K562 (cell line): Measurements from ENCODE around the gene ADPRHL1. TPM values are rescaled to one million over a fixed set of nuclear protein-coding genes. Genes with fewer than 3 reads are reported as not detected.
A peak's percentile ranks its signal among the peaks of the same experiment; 100 is the strongest.

Experiments used
- ATAC-seq: fragments of 200-7000 bp; cut with Tn5 transposase; 3 replicates; pipeline ENCODE4 v1.9.1; 2020; ENCODE audit warnings: moderate library complexity
- BruUV-seq: library from RNA; stranded (reverse); fragments of 400-500 nt; replicated peaks from 2 replicates; lab custom pipeline; 2021; lab: Mats Ljungman, UMichigan
- CTCF ChIA-PET: fragments of 300-600 bp; formaldehyde crosslinking; extraction: SDS; loops from one replicate; lab custom pipeline; 2021; ENCODE audit warnings: low intra/inter-chr PET ratio; lab: Yijun Ruan, JAX
- POLR2A ChIA-PET: fragments of 300-600, 350-650 bp; sonication (Branson Sonifier 250); formaldehyde crosslinking; extraction: SDS; loops from one replicate; lab custom pipeline; 2021; ENCODE audit warnings: antibody characterized with exemption, inconsistent platforms; lab: Yijun Ruan, JAX
- DNase-seq, 4 experiments: peaks; one replicate each; pipeline versions ENCODE4 v3.0.0 to v3.0.0-alpha.2; 2011 to 2018; ENCODE audit warnings: low spot score in 3 of 4, mixed read lengths in 3 of 4; ENCODE audit errors: extremely low read depth in 1 of 4
- FAIRE-seq: peaks from 2 replicates; lab custom pipeline; 2011; peaks lifted over from hg19 to GRCh38; lab: Jason Lieb, UNC
- H2AFZ ChIP-seq: 2 replicates; pipeline ENCODE4 v1.6.0; 2011; ENCODE audit warnings: low read depth, low read length, control low read depth, inconsistent platforms
- H3K27ac ChIP-seq: fragments of 200-600 bp; 3 replicates; pipeline ENCODE4 v1.8.0; 2011; ENCODE audit warnings: low read depth, mild to moderate bottlenecking, control low read depth, inconsistent platforms, low read length, moderate library complexity, mixed read lengths; ENCODE audit errors: extremely low read depth
- H3K27me3 ChIP-seq, 2 experiments: fragments of 300-600 bp in 1 of 2; 2 replicates in 1 of 2; 3 replicates in 1 of 2; pipeline versions ENCODE4 v1.6.0 to v1.8.0; 2011; ENCODE audit warnings: inconsistent platforms in 2 of 2, low read length in 2 of 2, mild to moderate bottlenecking in 1 of 2, mixed read lengths in 1 of 2, moderate library complexity in 1 of 2; ENCODE audit not compliant: control insufficient read depth in 2 of 2, insufficient read depth in 2 of 2
- H3K36me3 ChIP-seq: fragments of 300-600 bp; 3 replicates; pipeline ENCODE4 v1.8.0; 2011; ENCODE audit warnings: mild to moderate bottlenecking, low read length, inconsistent platforms; ENCODE audit not compliant: control insufficient read depth, insufficient read depth
- H3K4me1 ChIP-seq, 2 experiments: fragments of 200-600 bp in 1 of 2; replicated peaks in 1 of 2; 2 replicates in 1 of 2; 3 replicates in 1 of 2; pipeline versions ENCODE4 v1.5.1 to v1.8.0; 2011; ENCODE audit warnings: inconsistent platforms in 2 of 2, low read length in 2 of 2, mild to moderate bottlenecking in 1 of 2, mixed read lengths in 1 of 2, moderate library complexity in 1 of 2; ENCODE audit not compliant: control insufficient read depth in 2 of 2, insufficient read depth in 2 of 2
- H3K4me2 ChIP-seq: 2 replicates; pipeline ENCODE4 v1.6.1; 2011; ENCODE audit warnings: low read length, control low read depth, inconsistent platforms, mixed read lengths; ENCODE audit not compliant: insufficient read depth
- H3K4me3 ChIP-seq: fragments of 200-600 bp; sonication (generic), shearing (Covaris generic); 2 replicates; pipeline ENCODE4 v1.5.1; 2016; ENCODE audit warnings: control low read depth, inconsistent platforms
- H3K79me2 ChIP-seq: fragments of 200-600 bp; 3 replicates; pipeline ENCODE4 v1.8.0; 2011; ENCODE audit warnings: low read length, inconsistent platforms; ENCODE audit not compliant: control insufficient read depth, insufficient read depth
- H3K9ac ChIP-seq, 2 experiments: 2 replicates each; pipeline versions ENCODE4 v1.6.0 to v1.6.1; 2011; ENCODE audit warnings: low read depth in 2 of 2, low read length in 2 of 2, control low read depth in 1 of 2, inconsistent platforms in 1 of 2, mild to moderate bottlenecking in 1 of 2, mixed read lengths in 1 of 2; ENCODE audit not compliant: insufficient read depth in 1 of 2
- H3K9me1 ChIP-seq: one replicate; pipeline ENCODE4 v1.6.0; 2011; ENCODE audit warnings: inconsistent platforms, mild to moderate bottlenecking, low read length, moderate library complexity; ENCODE audit not compliant: control insufficient read depth, insufficient read depth
- H3K9me3 ChIP-seq: replicated peaks from 2 replicates; pipeline ENCODE4 v1.5.1; 2011; ENCODE audit warnings: low read depth, low read length, inconsistent platforms; ENCODE audit not compliant: control insufficient read depth, insufficient read depth
- H4K20me1 ChIP-seq: replicated peaks from 2 replicates; pipeline ENCODE4 v1.6.1; 2011; ENCODE audit warnings: low read length, inconsistent platforms, mixed read lengths; ENCODE audit not compliant: control insufficient read depth, insufficient read depth
- IFI16 ChIP-seq: fragments of 250-450 bp; sonication (Bioruptor Pico); IDR thresholded peaks from 2 replicates; pipeline ENCODE4 v2.1.2; 2022; ENCODE audit warnings: mild to moderate bottlenecking, inconsistent platforms
- MEF2D ChIP-seq: conservative IDR thresholded peaks from 2 replicates; pipeline ENCODE4 v1.6.1; 2016; ENCODE audit warnings: low read depth, missing genetic modification characterization, missing compliant biosample characterization
- POLR2G ChIP-seq: fragments of 200-400 bp; formaldehyde crosslinking; IDR thresholded peaks from 2 replicates; pipeline ENCODE4 v1.6.1; 2017; ENCODE audit warnings: low read depth, mild to moderate bottlenecking, antibody characterized with exemption, low read length, moderate library complexity
- RBFOX2 ChIP-seq: fragments of 200-400 bp; formaldehyde crosslinking; IDR thresholded peaks from 2 replicates; pipeline ENCODE4 v1.6.1; 2017; ENCODE audit warnings: low read depth, mild to moderate bottlenecking, low read length, moderate library complexity
- ZBTB7A ChIP-seq: IDR thresholded peaks from 2 replicates; pipeline ENCODE4 v1.6.1; 2011; ENCODE audit warnings: low read depth, mild to moderate bottlenecking, low read length, moderate library complexity, borderline replicate concordance; ENCODE audit not compliant: control insufficient read depth
- WGBS: fragments of 100-300 bp; shearing (Covaris generic); methylation state at CpG from one replicate; pipeline ENCODE4 v1.1.6; 2016; ENCODE audit warnings: low coverage, mixed read lengths; ENCODE audit not compliant: insufficient coverage; ENCODE audit errors: missing lambda C conversion rate; 5-methylcytosine and 5-hydroxymethylcytosine counted together
- in situ Hi-C: fragments of 300-500 bp; cut with MboI; formaldehyde crosslinking; loops from 4 replicates; pipeline ENCODE4 v1.15.0; 2018; ENCODE audit warnings: inconsistent platforms, mixed read lengths
- intact Hi-C: fragments of 100-400 bp; cut with micrococcal nuclease; formaldehyde crosslinking; loops from 2 replicates; pipeline ENCODE4 v1.14.2; 2022
- polyA plus RNA-seq, 8 experiments: library from polyadenylated mRNA; depleted of rRNA in 4 of 8; stranded (reverse) in 5 of 8; unstranded in 3 of 8; fragments of >200 nt; fragmentation: Nextera tagmentation in 2 of 8; fragmentation: Illumina TruSeq in 1 of 8; extraction: Ambion mirVana in 2 of 8; extraction: Trizol in 1 of 8; gene quantifications; 2 replicates each; pipeline versions ENCODE4 v1.2.1 to v1.2.3, GENCODE V29; 2011 to 2014; ENCODE audit warnings: inconsistent platforms in 1 of 8, missing spikeins in 1 of 8
- total RNA-seq, 7 experiments: library from RNA; depleted of rRNA in 6 of 7; stranded (reverse); fragments of >200 nt in 6 of 7; fragmentation: Illumina TruSeq in 2 of 7; extraction: Trizol in 2 of 7; gene quantifications; 2 replicates each; pipeline versions ENCODE4 v1.2.1 to v1.2.3, GENCODE V29; 2011 to 2021; ENCODE audit warnings: low replicate concordance in 1 of 7
- TF ChIP-seq, protein P1 (sequence below): sonication (generic); formaldehyde crosslinking; IDR thresholded peaks from 2 replicates; pipeline ENCODE4 v1.8.1; 2023; ENCODE audit warnings: mild to moderate bottlenecking, missing genetic modification reagents

The ADPRHL1 gene
- total and polyA plus RNA-seq, 9 of the 15 experiments (the other 6 are each of a cell fraction or from before 2014, with no cell fraction given), result 0.06 to 0.76 (median 0.37) TPM; not detected in 1

DNA sequence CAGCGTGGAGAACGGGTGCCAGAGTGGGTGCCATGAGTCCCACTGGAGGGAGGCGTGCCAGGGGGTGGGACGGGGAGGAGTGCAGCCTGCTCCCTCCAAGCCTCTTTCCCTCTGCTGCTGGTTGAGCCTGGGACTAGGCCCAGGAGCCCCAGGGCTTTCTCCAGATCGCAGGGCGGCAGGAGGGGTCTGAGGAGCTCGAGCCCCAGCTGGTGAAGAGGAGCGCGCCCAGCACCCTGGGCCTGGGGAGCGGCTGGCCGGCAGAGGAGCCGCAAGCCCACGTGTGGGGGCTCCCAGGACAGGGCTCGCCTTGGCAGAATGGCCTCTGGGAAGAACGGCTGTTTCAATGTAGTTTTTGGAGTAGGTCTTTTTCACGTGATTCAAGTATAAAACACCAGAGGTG is 49.4 kb upstream of the ADPRHL1 start:
- H3K4me1 ChIP-seq, result peaks cover 14 to 20% of the 10 kb centered on the region in 2 experiments; a peak in 4 of 5 replicates
- peaks cover 80% of the 10 kb centered on the region; the same call in 2 of the 3 replicates for H3K36me3 ChIP-seq
- BruUV-seq, result no TSS peak
- 98% methylated on average over 8 of the region's 16 CpGs for WGBS
- H4K20me1 ChIP-seq, result no peaks in the 10 kb centered on the region
- no peak overlapping the region for H3K4me2 ChIP-seq
- peaks cover 4% of the 10 kb centered on the region; the same call in 2 of the 3 replicates for H3K79me2 ChIP-seq
- ChIA-PET CTCF (no interaction called here), POLR2A (interaction anchor here (0.7 to 1.2 kb wide), 3 partner anchors 10 to 301 kb away, joined by 3 to 6 read pairs (median 3); partner anchors contain the start of gene DCUN1D2)
- in situ Hi-C loops (no loop called here), intact Hi-C loops (no loop called here)
- H2AFZ ChIP-seq, result no peak overlapping the region
- H3K9ac ChIP-seq, result no peak overlapping the region
- peaks cover under 1% of the 10 kb centered on the region for H3K9me1 ChIP-seq
- no peak overlapping the region for H3K27ac ChIP-seq
- TF ChIP-seq RBFOX2 (0 out of 2 replicates have a peak, but pooled peaks have one; percentile 35), MEF2D (no peak), IFI16 (CRISPR knock-in tag) (no peak), POLR2G (peak; percentile 50), ZBTB7A (no peak)
- TF ChIP-seq, protein P1, sequence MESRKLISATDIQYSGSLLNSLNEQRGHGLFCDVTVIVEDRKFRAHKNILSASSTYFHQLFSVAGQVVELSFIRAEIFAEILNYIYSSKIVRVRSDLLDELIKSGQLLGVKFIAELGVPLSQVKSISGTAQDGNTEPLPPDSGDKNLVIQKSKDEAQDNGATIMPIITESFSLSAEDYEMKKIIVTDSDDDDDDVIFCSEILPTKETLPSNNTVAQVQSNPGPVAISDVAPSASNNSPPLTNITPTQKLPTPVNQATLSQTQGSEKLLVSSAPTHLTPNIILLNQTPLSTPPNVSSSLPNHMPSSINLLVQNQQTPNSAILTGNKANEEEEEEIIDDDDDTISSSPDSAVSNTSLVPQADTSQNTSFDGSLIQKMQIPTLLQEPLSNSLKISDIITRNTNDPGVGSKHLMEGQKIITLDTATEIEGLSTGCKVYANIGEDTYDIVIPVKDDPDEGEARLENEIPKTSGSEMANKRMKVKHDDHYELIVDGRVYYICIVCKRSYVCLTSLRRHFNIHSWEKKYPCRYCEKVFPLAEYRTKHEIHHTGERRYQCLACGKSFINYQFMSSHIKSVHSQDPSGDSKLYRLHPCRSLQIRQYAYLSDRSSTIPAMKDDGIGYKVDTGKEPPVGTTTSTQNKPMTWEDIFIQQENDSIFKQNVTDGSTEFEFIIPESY (CRISPR knock-in tag), result no peak
- ATAC-seq, result peak; percentile 13; the same call in 2 of the 3 replicates
- DNase-seq, result no peak
- FAIRE-seq, result no peak
- no peaks in the 10 kb centered on the region for H3K9me3 ChIP-seq
- no peak overlapping the region for H3K4me3 ChIP-seq
- no peaks in the 10 kb centered on the region for H3K27me3 ChIP-seq
